Mesenchymal stem cell (in vitro differentiated cells and primary cell): ENCODE data around the gene LPP.

Experiments
- DNase-seq: peaks from one replicate; pipeline ENCODE4 v3.0.0-alpha.2; 2013
- H2AFZ ChIP-seq: one replicate; pipeline ENCODE4 v1.6.1; 2013; ENCODE audit warnings: low read depth, mild to moderate bottlenecking, control low read depth, inconsistent platforms, low read length, moderate library complexity
- H2AK5ac ChIP-seq: 2 replicates; pipeline ENCODE4 v1.6.1; 2013; ENCODE audit warnings: low read length, moderate library complexity, mild to moderate bottlenecking, inconsistent platforms; ENCODE audit not compliant: severe bottlenecking
- H2BK120ac ChIP-seq: one replicate; pipeline ENCODE4 v1.6.1; 2013; ENCODE audit warnings: low read depth, mild to moderate bottlenecking, inconsistent platforms, low read length, moderate library complexity
- H2BK12ac ChIP-seq, 2 experiments: one replicate each; pipeline ENCODE4 v1.6.1; 2013; ENCODE audit warnings: inconsistent platforms in 2 of 2, low read length in 2 of 2, mild to moderate bottlenecking in 2 of 2, moderate library complexity in 2 of 2, control low read depth in 1 of 2
- H2BK15ac ChIP-seq: one replicate; pipeline ENCODE4 v1.6.1; 2013; ENCODE audit warnings: mild to moderate bottlenecking, low read depth, inconsistent platforms; ENCODE audit not compliant: poor library complexity, severe bottlenecking
- H2BK5ac ChIP-seq: 2 replicates; pipeline ENCODE4 v1.6.1; 2013; ENCODE audit warnings: low read depth, mild to moderate bottlenecking, low read length, control low read depth, inconsistent platforms; ENCODE audit not compliant: poor library complexity, severe bottlenecking
- H3K14ac ChIP-seq, 2 experiments: one replicate each; pipeline ENCODE4 v1.6.1; 2013; ENCODE audit warnings: inconsistent platforms in 2 of 2, low read length in 2 of 2, control low read depth in 1 of 2, mild to moderate bottlenecking in 1 of 2, moderate library complexity in 1 of 2
- H3K18ac ChIP-seq, 2 experiments: one replicate each; pipeline ENCODE4 v1.6.1; 2013; ENCODE audit warnings: inconsistent platforms in 2 of 2, low read length in 2 of 2, control low read depth in 1 of 2, low read depth in 1 of 2, mild to moderate bottlenecking in 1 of 2
- H3K23ac ChIP-seq, 2 experiments: one replicate each; pipeline ENCODE4 v1.6.1; 2013; ENCODE audit warnings: inconsistent platforms in 2 of 2, low read length in 2 of 2, mild to moderate bottlenecking in 2 of 2, moderate library complexity in 2 of 2, control low read depth in 1 of 2
- H3K27ac ChIP-seq: 2 replicates; pipeline ENCODE4 v1.5.1; 2013; ENCODE audit warnings: mild to moderate bottlenecking, moderate library complexity, low read length, control low read depth, inconsistent platforms; ENCODE audit not compliant: poor library complexity, severe bottlenecking
- H3K27me3 ChIP-seq, 2 experiments: 2 replicates each; pipeline versions ENCODE4 v1.6.1 to v1.7.0; 2013; ENCODE audit warnings: low read length in 2 of 2, mild to moderate bottlenecking in 2 of 2, moderate library complexity in 2 of 2, control low read depth in 1 of 2, inconsistent platforms in 1 of 2; ENCODE audit not compliant: control insufficient read depth in 1 of 2, insufficient read depth in 1 of 2
- H3K36me3 ChIP-seq, 2 experiments: 2 replicates each; pipeline versions ENCODE4 v1.6.1 to v1.7.0; 2013; ENCODE audit warnings: low read length in 2 of 2, control low read depth in 1 of 2, inconsistent platforms in 1 of 2, low read depth in 1 of 2, mild to moderate bottlenecking in 1 of 2; ENCODE audit not compliant: insufficient read depth in 2 of 2, control insufficient read depth in 1 of 2
- H3K4ac ChIP-seq, 2 experiments: one replicate each; pipeline ENCODE4 v1.6.1; 2013; ENCODE audit warnings: inconsistent platforms in 2 of 2, low read length in 2 of 2, mild to moderate bottlenecking in 2 of 2, moderate library complexity in 2 of 2, control low read depth in 1 of 2, low read depth in 1 of 2
- H3K4me1 ChIP-seq: 2 replicates; pipeline ENCODE4 v1.6.1; 2013; ENCODE audit warnings: low read depth, low read length, control low read depth; ENCODE audit not compliant: control insufficient read depth, insufficient read depth
- H3K4me2 ChIP-seq: 2 replicates; pipeline ENCODE4 v1.6.1; 2013; ENCODE audit warnings: low read length, mild to moderate bottlenecking, inconsistent platforms; ENCODE audit not compliant: poor library complexity, severe bottlenecking
- H3K4me3 ChIP-seq, 2 experiments: 2 replicates each; pipeline versions ENCODE4 v1.5.1 to v1.7.0; 2013; ENCODE audit warnings: low read length in 2 of 2, mild to moderate bottlenecking in 2 of 2, control low read depth in 1 of 2, low read depth in 1 of 2; ENCODE audit not compliant: insufficient read depth in 1 of 2
- H3K79me1 ChIP-seq: replicated peaks from 2 replicates; pipeline ENCODE4 v1.6.1; 2013; ENCODE audit warnings: mild to moderate bottlenecking, control low read depth, low read length, inconsistent platforms; ENCODE audit not compliant: poor library complexity, severe bottlenecking
- H3K9ac ChIP-seq: 2 replicates; pipeline ENCODE4 v1.7.0; 2013; ENCODE audit warnings: mild to moderate bottlenecking, low read length, moderate library complexity
- H3K9me3 ChIP-seq: 2 replicates; pipeline ENCODE4 v1.7.0; 2013; ENCODE audit warnings: mild to moderate bottlenecking, low read length; ENCODE audit not compliant: control insufficient read depth
- H4K8ac ChIP-seq: one replicate; pipeline ENCODE4 v1.6.1; 2013; ENCODE audit warnings: inconsistent platforms, mild to moderate bottlenecking, low read length, moderate library complexity
- H4K91ac ChIP-seq: one replicate; pipeline ENCODE4 v1.6.1; 2013; ENCODE audit warnings: mild to moderate bottlenecking, low read length, inconsistent platforms
- WGBS: methylation state at CpG from one replicate; pipeline ENCODE4 v1.1.7; 2013; ENCODE audit warnings: mixed read lengths; 5-methylcytosine and 5-hydroxymethylcytosine counted together

The LPP gene

DNA sequence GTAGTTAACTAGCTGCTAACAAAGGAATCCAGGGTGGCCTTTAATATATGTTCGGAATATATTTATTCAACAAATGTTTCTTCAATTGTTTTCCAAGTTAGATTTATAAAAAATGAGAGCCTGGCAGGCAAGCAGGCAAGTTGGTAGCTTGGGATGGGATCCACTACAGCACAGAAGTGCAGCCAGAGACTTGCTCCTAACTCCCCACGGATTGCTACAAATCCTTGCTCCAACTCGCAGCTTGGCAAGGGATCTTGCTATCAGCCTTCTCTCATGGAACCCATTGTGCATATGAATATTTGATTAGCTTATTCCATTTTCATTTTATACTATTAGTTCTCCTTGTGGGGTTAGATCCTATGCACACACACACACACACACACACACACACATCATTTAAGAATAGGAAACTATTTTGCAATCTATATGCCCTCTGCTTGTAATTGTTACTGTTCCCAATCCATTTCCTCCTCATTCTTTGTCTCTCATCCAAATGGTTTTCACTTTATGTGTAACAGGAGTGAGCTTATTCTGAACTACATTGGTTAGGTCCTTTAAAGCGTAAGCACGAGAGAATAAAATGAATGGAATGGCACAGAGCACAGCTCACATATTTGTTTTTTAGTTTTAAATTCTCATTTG is 505.6 kb downstream of the LPP start:
- Histone ChIP-seq H3K4me2 (no peak overlapping the region), H3K27me3 (no peaks in the 10 kb centered on the region), H2BK5ac (no peak overlapping the region), H3K18ac (no peak overlapping the region), H3K4ac (no peak overlapping the region), H4K8ac (no peak overlapping the region), H2BK12ac (no peak overlapping the region), H3K4me3 (no peak overlapping the region), H3K79me1 (peaks cover 18% of the 10 kb centered on the region), H2AK5ac (no peak overlapping the region), H3K9me3 (no peaks in the 10 kb centered on the region), H3K36me3 (no peaks in the 10 kb centered on the region), H3K4me1 (no peaks in the 10 kb centered on the region), H2BK15ac (no peak overlapping the region), H3K27ac (no peak overlapping the region), H3K14ac (no peak overlapping the region), H2BK120ac (no peak overlapping the region), H4K91ac (no peak overlapping the region), H3K9ac (no peak overlapping the region), H3K23ac (no peak overlapping the region), H2AFZ (no peak overlapping the region)
- 80% methylated on average over 1 of the region's 5 CpGs for WGBS
- no peak for DNase-seq

DNA sequence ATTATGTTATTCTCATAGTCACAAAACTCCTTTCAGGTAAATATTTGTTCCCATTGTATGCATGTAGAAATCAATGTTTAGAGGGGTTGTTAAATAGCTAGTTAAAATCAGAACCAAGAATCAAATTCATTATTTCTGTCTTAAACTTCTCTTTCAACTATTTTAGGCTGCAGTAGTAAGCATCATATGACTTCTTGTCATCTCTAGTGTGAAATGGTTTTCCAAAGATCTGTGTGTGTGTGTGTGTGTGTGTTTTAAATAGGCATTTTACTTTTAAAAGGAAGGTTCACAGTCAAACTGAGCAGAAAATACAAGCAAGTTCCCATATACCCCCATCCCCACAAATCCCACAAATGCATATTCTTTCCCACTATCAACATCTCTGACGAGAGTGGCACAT is 506.5 kb downstream of the LPP start:
- H2AK5ac ChIP-seq: no peak overlapping the region
- H3K79me1 ChIP-seq: peaks cover 20% of the 10 kb centered on the region
- H3K4me2 ChIP-seq: no peak overlapping the region
- no peak overlapping the region for H2BK15ac ChIP-seq
- H2AFZ ChIP-seq: no peak overlapping the region
- H3K18ac ChIP-seq: no peak overlapping the region
- H3K27ac ChIP-seq: no peak overlapping the region
- H4K91ac ChIP-seq: no peak overlapping the region
- no peak overlapping the region for H2BK5ac ChIP-seq
- H3K4me1 ChIP-seq: no peaks in the 10 kb centered on the region
- H2BK12ac ChIP-seq: no peak overlapping the region
- no peaks in the 10 kb centered on the region for H3K36me3 ChIP-seq
- 100% methylated on average over 1 of the region's 1 CpG for WGBS
- no peak overlapping the region for H3K9ac ChIP-seq
- no peak overlapping the region for H2BK120ac ChIP-seq
- no peaks in the 10 kb centered on the region for H3K9me3 ChIP-seq
- no peak overlapping the region for H3K4me3 ChIP-seq
- no peak overlapping the region for H3K14ac ChIP-seq
- no peak overlapping the region for H4K8ac ChIP-seq
- H3K23ac ChIP-seq: no peak overlapping the region
- no peaks in the 10 kb centered on the region for H3K27me3 ChIP-seq
- H3K4ac ChIP-seq: no peak overlapping the region
- no peak for DNase-seq

DNA sequence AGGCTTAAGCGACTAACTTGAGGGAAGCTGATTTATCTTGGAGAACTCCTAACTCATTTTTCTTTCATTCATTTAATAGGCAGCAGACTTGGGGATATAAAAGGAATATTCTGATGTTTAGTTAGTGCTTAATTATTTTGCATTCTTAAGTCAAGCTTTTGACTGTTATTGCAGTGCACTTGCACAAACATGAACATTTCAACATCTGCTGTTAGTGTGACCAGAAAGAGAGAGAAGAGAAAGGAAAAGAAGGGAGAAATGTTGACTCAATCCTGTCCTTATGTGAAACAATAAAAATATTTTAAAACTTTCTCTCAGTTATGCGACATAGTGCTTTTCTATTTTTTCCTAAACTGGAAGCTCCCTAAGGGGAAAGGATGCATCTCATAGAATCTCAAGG is 507.8 kb downstream of the LPP start:
- Histone ChIP-seq H3K9ac (no peak overlapping the region), H4K91ac (no peak overlapping the region), H2AFZ (no peak overlapping the region), H3K27ac (no peak overlapping the region), H4K8ac (no peak overlapping the region), H3K4me1 (no peaks in the 10 kb centered on the region), H3K9me3 (no peaks in the 10 kb centered on the region), H3K27me3 (no peaks in the 10 kb centered on the region), H2BK15ac (no peak overlapping the region), H2BK12ac (no peak overlapping the region), H2AK5ac (no peak overlapping the region), H3K4ac (no peak overlapping the region), H2BK120ac (no peak overlapping the region), H3K79me1 (peaks cover 22% of the 10 kb centered on the region), H3K36me3 (no peaks in the 10 kb centered on the region), H3K4me2 (no peak overlapping the region), H3K18ac (no peak overlapping the region), H3K14ac (no peak overlapping the region), H2BK5ac (no peak overlapping the region), H3K23ac (no peak overlapping the region), H3K4me3 (no peak overlapping the region)
- 100% methylated on average over 1 of the region's 2 CpGs for WGBS
- DNase-seq: no peak

DNA sequence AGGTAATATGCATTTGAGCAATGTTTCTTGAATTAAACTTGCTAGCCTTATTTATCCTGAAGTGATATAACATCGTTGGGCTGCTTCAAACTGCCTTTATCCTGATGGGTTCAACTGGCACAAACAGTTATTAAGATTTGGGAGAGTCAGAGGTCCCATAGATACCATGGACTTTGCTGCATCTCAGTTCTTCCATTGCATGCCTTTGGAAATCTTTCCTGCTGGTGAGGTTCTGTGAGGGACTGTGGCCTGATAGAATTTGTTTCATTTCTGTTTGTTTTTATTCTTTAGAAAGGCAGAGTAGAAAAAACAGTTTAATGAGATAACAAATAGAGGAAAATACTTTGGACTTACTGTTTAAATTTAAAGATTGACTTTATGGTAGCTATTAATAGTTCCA is 508.3 kb downstream of the LPP start:
- no peak overlapping the region for H3K14ac ChIP-seq
- no peak overlapping the region for H3K4ac ChIP-seq
- H3K4me1 ChIP-seq: no peaks in the 10 kb centered on the region
- no peak overlapping the region for H2BK120ac ChIP-seq
- no peak overlapping the region for H2BK15ac ChIP-seq
- no peak overlapping the region for H2AK5ac ChIP-seq
- no peak overlapping the region for H2BK5ac ChIP-seq
- no peak overlapping the region for H3K4me3 ChIP-seq
- H3K23ac ChIP-seq: no peak overlapping the region
- no peak overlapping the region for H4K91ac ChIP-seq
- no peaks in the 10 kb centered on the region for H3K27me3 ChIP-seq
- no peak overlapping the region for H4K8ac ChIP-seq
- H3K9me3 ChIP-seq: no peaks in the 10 kb centered on the region
- no peak overlapping the region for H2AFZ ChIP-seq
- peaks cover 22% of the 10 kb centered on the region for H3K79me1 ChIP-seq
- H3K9ac ChIP-seq: no peak overlapping the region
- no peak overlapping the region for H3K27ac ChIP-seq
- WGBS: 93% methylated on average over 1 of the region's 1 CpG
- no peak overlapping the region for H2BK12ac ChIP-seq
- no peaks in the 10 kb centered on the region for H3K36me3 ChIP-seq
- H3K18ac ChIP-seq: no peak overlapping the region
- no peak overlapping the region for H3K4me2 ChIP-seq
- no peak for DNase-seq
